Loucy (cell line): ENCODE data around the gene PTMS.
A peak's percentile ranks its signal among the peaks of the same experiment; 100 is the strongest.

Source experiments
- H2AFZ ChIP-seq: fragments of 200-600 bp; sonication (generic); 2 replicates; pipeline ENCODE4 v1.6.0; 2016; ENCODE audit warnings: antibody characterized with exemption, mild to moderate bottlenecking, low read length, moderate library complexity
- H3F3A ChIP-seq: fragments of 200-600 bp; 2 replicates; pipeline ENCODE4 v1.6.0; 2016; ENCODE audit warnings: antibody characterized with exemption, low read depth, mild to moderate bottlenecking
- H3K27me3 ChIP-seq: fragments of 200-600 bp; sonication (generic); 2 replicates; pipeline ENCODE4 v1.6.1; 2014; ENCODE audit warnings: low read length, mild to moderate bottlenecking; ENCODE audit not compliant: insufficient read depth, poor library complexity, severe bottlenecking
- H3K36me3 ChIP-seq: fragments of 200-600 bp; sonication (generic); 2 replicates; pipeline ENCODE4 v1.6.1; 2016; ENCODE audit warnings: low read length; ENCODE audit not compliant: insufficient read depth
- H3K4me1 ChIP-seq: fragments of 200-600 bp; sonication (generic); 2 replicates; pipeline ENCODE4 v1.5.1; 2014; ENCODE audit warnings: low read length, mild to moderate bottlenecking; ENCODE audit not compliant: insufficient read depth, poor library complexity, severe bottlenecking
- H3K4me2 ChIP-seq: fragments of 200-600 bp; sonication (generic); 2 replicates; pipeline ENCODE4 v1.6.0; 2014; ENCODE audit warnings: antibody characterized with exemption, low read length, low read depth, mild to moderate bottlenecking; ENCODE audit not compliant: poor library complexity, severe bottlenecking
- H3K4me3 ChIP-seq: fragments of 200-600 bp; sonication (generic); 2 replicates; pipeline ENCODE4 v1.5.1; 2014; ENCODE audit warnings: low read length, mild to moderate bottlenecking, mixed read lengths; ENCODE audit not compliant: poor library complexity, severe bottlenecking
- H3K79me2 ChIP-seq: fragments of 200-600 bp; sonication (generic); 2 replicates; pipeline ENCODE4 v1.6.1; 2014; ENCODE audit warnings: low read length; ENCODE audit not compliant: insufficient read depth
- H3K9ac ChIP-seq: fragments of 200-600 bp; sonication (generic); 2 replicates; pipeline ENCODE4 v1.6.0; 2014; ENCODE audit warnings: mild to moderate bottlenecking, low read depth, low read length, moderate library complexity; ENCODE audit not compliant: poor library complexity, severe bottlenecking
- H3K9me2 ChIP-seq: fragments of 200-600 bp; sonication (generic); replicated peaks from 2 replicates; pipeline ENCODE4 v1.6.1; 2016; ENCODE audit warnings: low read depth, low read length, mixed read lengths
- H3K9me3 ChIP-seq: fragments of 200-600 bp; sonication (generic); 2 replicates; pipeline ENCODE4 v1.6.1; 2014; ENCODE audit warnings: mild to moderate bottlenecking, antibody characterized with exemption, low read length, low read depth; ENCODE audit not compliant: insufficient read depth
- H4K20me1 ChIP-seq: fragments of 200-600 bp; sonication (generic); 2 replicates; pipeline ENCODE4 v1.6.0; 2014; ENCODE audit warnings: antibody characterized with exemption, low read length, mild to moderate bottlenecking; ENCODE audit not compliant: insufficient read depth, poor library complexity, severe bottlenecking
- CTCF ChIP-seq: fragments of 200-600 bp; sonication (generic); conservative IDR thresholded peaks from 2 replicates; pipeline ENCODE4 v1.5.1; 2014; ENCODE audit warnings: mild to moderate bottlenecking, antibody characterized with exemption, low read length
- EZH2phosphoT487 ChIP-seq: fragments of 200-600 bp; IDR thresholded peaks from 2 replicates; pipeline ENCODE4 v1.6.1; 2018; ENCODE audit warnings: antibody characterized with exemption, mild to moderate bottlenecking, moderate library complexity, borderline replicate concordance

PTMS gene

DNA sequence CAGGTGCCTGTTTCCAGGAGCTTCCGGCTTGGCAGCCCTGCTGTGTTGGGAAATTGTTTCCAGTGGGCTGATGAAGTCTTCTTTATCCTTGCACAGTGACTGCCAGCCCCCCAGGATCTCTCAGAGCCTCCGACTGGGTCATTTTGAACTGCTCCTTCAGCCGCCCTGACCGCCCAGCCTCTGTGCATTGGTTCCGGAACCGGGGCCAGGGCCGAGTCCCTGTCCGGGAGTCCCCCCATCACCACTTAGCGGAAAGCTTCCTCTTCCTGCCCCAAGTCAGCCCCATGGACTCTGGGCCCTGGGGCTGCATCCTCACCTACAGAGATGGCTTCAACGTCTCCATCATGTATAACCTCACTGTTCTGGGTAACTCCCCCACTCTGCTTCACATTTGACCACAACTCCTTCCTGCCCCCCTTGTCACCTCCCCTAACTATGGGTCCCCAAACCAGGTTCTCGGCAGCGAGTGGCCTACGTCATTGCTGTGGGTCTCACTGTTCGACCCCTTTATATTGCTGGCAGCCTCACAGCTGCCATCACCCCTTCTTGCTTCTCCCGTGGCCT is 8.4 kb downstream of the PTMS start:
- Histone ChIP-seq H3K9ac (peak overlapping the region; percentile 23), H3K4me3 (no peak overlapping the region), H4K20me1 (peaks cover 2% of the 10 kb centered on the region), H3K36me3 (peaks cover 3% of the 10 kb centered on the region; the same call in 1 of the 2 replicates), H3K4me2 (no peak overlapping the region), H3K27me3 (no peaks in the 10 kb centered on the region), H3F3A (no peaks in the 10 kb centered on the region), H3K79me2 (peaks cover 3% of the 10 kb centered on the region; the same call in 1 of the 2 replicates), H3K9me3 (no peaks in the 10 kb centered on the region), H2AFZ (no peak overlapping the region), H3K9me2 (no peaks in the 10 kb centered on the region), H3K4me1 (peaks cover 6% of the 10 kb centered on the region)
- no peak for TF ChIP-seq CTCF
- TF ChIP-seq EZH2phosphoT487: no peak

DNA sequence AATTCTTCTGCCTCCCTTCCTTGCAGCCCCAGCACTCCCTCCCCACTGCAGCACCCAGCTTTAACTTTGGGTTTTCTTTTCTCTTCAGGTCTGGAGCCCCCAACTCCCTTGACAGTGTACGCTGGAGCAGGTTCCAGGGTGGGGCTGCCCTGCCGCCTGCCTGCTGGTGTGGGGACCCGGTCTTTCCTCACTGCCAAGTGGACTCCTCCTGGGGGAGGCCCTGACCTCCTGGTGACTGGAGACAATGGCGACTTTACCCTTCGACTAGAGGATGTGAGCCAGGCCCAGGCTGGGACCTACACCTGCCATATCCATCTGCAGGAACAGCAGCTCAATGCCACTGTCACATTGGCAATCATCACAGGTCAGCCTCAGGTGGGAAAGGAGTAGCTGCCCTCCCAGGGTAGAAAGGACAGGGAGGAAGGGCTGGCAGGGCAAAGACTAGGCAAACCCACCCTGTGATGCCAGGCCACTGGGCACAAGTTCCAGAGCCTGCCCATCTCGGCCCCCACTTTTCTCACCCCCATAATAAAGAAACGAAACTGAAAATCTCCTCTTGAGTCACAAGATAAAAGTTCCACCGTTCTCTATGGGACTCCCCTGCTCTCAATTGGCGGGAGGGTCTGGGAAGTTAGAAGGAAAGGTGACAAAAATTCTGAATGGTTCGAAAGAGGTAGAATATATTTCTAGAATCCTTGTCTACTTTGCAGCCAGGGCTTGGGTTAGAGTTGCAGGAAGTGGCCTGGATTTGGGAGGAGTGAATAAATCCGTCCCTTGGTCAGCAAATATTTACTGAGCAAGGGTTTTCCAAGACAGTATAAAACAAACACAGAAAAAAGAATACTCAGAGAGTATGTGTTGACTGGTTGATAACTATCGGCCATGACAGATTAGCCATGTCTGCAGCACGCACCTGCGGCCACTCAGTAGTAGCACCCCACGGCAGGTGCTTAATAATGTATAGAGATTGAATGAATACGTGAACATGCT is 9.3 kb downstream of the PTMS start:
- TF ChIP-seq CTCF (no peak), EZH2phosphoT487 (no peak)
- Histone ChIP-seq H4K20me1 (no peaks in the 10 kb centered on the region), H2AFZ (no peak overlapping the region), H3K79me2 (no peaks in the 10 kb centered on the region), H3K9ac (peak overlapping the region; percentile 23), H3K9me2 (no peaks in the 10 kb centered on the region), H3K27me3 (no peaks in the 10 kb centered on the region), H3K4me1 (peaks cover 4% of the 10 kb centered on the region), H3K4me2 (no peak overlapping the region), H3K36me3 (peaks cover 1% of the 10 kb centered on the region; the same call in 1 of the 2 replicates), H3F3A (no peaks in the 10 kb centered on the region), H3K4me3 (no peak overlapping the region), H3K9me3 (no peaks in the 10 kb centered on the region)

DNA sequence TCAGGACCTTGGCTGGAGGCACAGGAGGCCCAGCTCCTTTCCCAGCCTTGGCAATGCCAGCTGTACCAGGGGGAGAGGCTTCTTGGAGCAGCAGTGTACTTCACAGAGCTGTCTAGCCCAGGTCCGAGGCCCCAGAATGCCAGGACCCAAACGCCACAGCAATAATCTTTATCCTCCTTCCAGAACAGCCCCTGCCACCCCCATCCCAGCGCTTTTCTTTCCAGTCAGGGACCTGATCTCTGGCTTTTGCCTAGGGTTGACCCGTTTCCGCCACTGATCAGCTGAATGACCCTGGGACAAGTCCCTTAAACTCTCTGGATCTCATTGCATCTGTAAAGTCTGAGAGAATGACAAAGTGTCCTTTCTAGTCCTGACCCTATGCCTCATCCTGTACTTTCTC is 11.2 kb downstream of the PTMS start:
- Histone ChIP-seq H3K79me2 (no peaks in the 10 kb centered on the region), H3K36me3 (no peaks in the 10 kb centered on the region), H3K9ac (no peak overlapping the region), H3K4me1 (peaks cover 4% of the 10 kb centered on the region), H2AFZ (no peak overlapping the region), H3K4me3 (no peak overlapping the region), H3K9me2 (no peaks in the 10 kb centered on the region), H3K27me3 (no peaks in the 10 kb centered on the region), H3F3A (no peaks in the 10 kb centered on the region), H3K9me3 (no peaks in the 10 kb centered on the region), H3K4me2 (no peak overlapping the region), H4K20me1 (no peaks in the 10 kb centered on the region)
- TF ChIP-seq CTCF (no peak), EZH2phosphoT487 (no peak)
